ENCODE measurements around the gene NUMBL.

The NUMBL gene

DNA sequence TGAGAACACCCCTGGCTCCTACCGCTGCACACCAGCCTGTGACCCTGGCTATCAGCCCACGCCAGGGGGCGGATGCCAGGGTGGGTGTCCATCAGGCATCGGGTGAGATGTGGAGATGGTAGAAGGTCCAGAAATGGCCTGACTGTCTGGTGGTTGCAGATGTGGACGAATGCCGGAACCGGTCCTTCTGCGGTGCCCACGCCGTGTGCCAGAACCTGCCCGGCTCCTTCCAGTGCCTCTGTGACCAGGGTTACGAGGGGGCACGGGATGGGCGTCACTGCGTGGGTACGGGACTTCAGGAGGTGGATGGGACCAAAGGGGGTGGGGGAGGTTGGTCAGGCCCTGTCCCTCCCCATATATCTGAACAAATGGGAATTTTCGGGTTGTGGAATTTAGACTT is 73.5 kb downstream of the NUMBL start:
- no peaks in the 10 kb centered on the region for H3K9me3 ChIP-seq (ENCODE audit: insufficient read depth, low read length)
- no peak for DNase-seq (ENCODE audit: low read depth, low spot score)
- peaks cover 27% of the 10 kb centered on the region for H3K36me3 ChIP-seq (ENCODE audit: insufficient read depth, insufficient read length, low read length)
- no peak overlapping the region for H3K9ac ChIP-seq (ENCODE audit: insufficient read length, low read depth)
- peaks cover 3% of the 10 kb centered on the region for H3K27me3 ChIP-seq (ENCODE audit: insufficient read depth, insufficient read length)
- H3K4me3 ChIP-seq (ENCODE audit: insufficient read length, low read depth): no peak overlapping the region
- peaks cover 6% of the 10 kb centered on the region for H3K4me1 ChIP-seq (ENCODE audit: insufficient read depth, insufficient read length)
- TF ChIP-seq ZNF274 (IDR thresholded peaks at IDR 0.05; ENCODE audit: low read depth, low read length) (no peak), SUZ12 (IDR thresholded peaks at IDR 0.05; ENCODE audit: extremely low read depth, insufficient read depth, insufficient read length) (no peak), YY1 (IDR thresholded peaks at IDR 0.05; ENCODE audit: insufficient read depth, insufficient read length) (no peak)

DNA sequence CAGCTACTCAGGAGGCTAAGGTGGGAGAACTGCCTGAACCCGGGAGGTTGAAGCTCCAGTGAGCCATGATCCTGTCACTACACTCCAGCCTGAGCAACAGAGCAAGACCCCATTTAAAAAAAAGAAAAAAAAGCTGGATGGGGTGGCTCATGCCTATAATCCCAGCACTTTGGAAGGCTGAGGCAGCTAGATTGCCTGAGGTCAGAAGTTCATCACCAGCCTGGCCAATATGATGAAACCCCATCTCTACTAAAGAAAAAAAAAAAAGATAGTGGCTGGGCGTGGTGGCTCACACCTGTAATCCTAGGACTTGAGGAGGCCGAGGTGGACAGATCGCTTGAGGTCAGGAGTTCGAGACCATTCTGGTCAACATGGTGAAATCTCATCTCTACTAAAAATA is 74.3 kb downstream of the NUMBL start:
- Histone ChIP-seq H3K36me3 (ENCODE audit: insufficient read depth, insufficient read length, low read length) (peaks cover 20% of the 10 kb centered on the region), H3K27me3 (ENCODE audit: insufficient read depth, insufficient read length) (peaks cover 11% of the 10 kb centered on the region), H3K9ac (ENCODE audit: insufficient read length, low read depth) (no peak overlapping the region), H3K4me3 (ENCODE audit: insufficient read length, low read depth) (no peak overlapping the region), H3K9me3 (ENCODE audit: insufficient read depth, low read length) (no peaks in the 10 kb centered on the region), H3K4me1 (ENCODE audit: insufficient read depth, insufficient read length) (peaks cover 6% of the 10 kb centered on the region)
- no peak for TF ChIP-seq ZNF274 (IDR thresholded peaks at IDR 0.05; ENCODE audit: low read depth, low read length)
- no peak for TF ChIP-seq YY1 (IDR thresholded peaks at IDR 0.05; ENCODE audit: insufficient read depth, insufficient read length)
- no peak for TF ChIP-seq SUZ12 (IDR thresholded peaks at IDR 0.05; ENCODE audit: extremely low read depth, insufficient read depth, insufficient read length)
- DNase-seq (ENCODE audit: low read depth, low spot score): no peak

All from NT2/D1 (cell line).